ENCODE measurements around the gene PUSL1.

PUSL1 gene

DNA sequence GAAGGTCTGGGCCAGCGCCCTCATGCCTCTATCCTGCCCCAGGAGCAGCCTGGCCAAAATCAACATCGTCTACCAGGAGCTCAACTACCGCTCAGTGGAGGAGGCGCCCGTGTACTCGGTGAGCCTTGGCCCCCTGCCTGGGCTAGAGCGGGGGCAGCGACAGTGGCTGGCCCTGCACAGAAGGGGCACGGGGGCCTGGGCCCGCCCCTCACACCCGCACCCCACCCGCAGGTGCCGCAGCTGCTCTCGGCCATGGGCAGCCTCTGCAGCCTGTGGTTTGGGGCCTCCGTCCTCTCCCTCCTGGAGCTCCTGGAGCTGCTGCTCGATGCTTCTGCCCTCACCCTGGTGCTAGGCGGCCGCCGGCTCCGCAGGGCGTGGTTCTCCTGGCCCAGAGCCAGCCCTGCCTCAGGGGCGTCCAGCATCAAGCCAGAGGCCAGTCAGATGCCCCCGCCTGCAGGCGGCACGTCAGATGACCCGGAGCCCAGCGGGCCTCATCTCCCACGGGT is 17.3 kb upstream of the PUSL1 start:
- DNase-seq (ENCODE audit: low read depth, low spot score): no peak
- Histone ChIP-seq H3K4me3 (no peak overlapping the region), H3K36me3 (ENCODE audit: insufficient read depth, low read length) (no peaks in the 10 kb centered on the region), H3K9me3 (ENCODE audit: low read depth, low read length) (no peaks in the 10 kb centered on the region), H3K9ac (ENCODE audit: insufficient read length) (no peak overlapping the region), H3K27ac (no peak overlapping the region)
- TF ChIP-seq FOXP2 (optimal IDR thresholded peaks at IDR 0.05; ENCODE audit: control extremely low read depth, extremely low read length, insufficient read depth) (no peak), EZH2 (IDR thresholded peaks at IDR 0.05) (no peak), POLR2AphosphoS5 (IDR thresholded peaks at IDR 0.05; ENCODE audit: borderline replicate concordance, low read depth, low read length) (no peak)

DNA sequence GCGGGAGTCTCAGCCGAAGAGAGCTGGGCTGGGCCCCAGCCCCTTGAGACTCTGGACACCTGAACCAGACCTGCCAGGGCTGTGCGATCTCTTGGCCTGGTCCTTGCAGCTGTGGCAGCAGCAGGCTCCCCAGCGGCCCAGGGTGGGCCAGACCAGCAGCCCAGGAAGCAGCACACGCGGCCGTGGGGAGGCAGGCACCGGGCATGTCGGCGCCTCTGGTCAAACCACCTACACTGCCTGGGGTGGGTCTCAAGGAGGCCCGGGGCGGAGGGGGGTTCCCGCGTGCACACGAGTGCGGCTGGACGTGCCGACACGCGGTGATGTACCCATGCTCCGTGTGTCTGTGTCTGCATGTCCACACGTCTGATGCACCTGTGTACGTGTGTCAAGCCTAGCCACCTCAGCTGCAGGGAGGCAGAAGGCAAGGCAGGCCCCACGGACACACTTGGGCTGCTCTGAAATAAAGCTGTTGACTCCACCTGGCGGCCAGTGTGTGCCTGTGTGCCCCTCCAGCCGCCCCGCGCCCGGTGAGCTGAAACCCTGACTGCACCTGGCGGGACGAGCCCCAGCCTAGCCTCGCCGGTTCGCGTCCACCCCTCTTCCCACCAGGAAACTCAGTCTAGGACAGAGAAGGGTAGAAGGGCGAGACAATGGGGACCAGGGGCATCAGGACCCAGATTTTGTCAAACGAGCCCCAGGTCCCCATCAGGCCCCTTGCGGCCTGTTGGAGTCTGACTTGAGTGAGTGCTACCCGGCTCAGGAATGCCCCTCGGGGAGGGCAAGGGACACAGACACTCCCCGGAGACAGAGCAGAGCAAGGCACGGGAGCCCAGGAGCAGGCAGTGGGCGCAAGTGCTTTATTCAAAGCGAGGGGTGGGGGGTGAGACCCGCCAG is 16.6 kb upstream of the PUSL1 start:
- TF ChIP-seq POLR2AphosphoS5 (IDR thresholded peaks at IDR 0.05; ENCODE audit: borderline replicate concordance, low read depth, low read length): peak; percentile 35; the same call in 1 of the 2 replicates
- TF ChIP-seq FOXP2 (optimal IDR thresholded peaks at IDR 0.05; ENCODE audit: control extremely low read depth, extremely low read length, insufficient read depth): no peak

DNA sequence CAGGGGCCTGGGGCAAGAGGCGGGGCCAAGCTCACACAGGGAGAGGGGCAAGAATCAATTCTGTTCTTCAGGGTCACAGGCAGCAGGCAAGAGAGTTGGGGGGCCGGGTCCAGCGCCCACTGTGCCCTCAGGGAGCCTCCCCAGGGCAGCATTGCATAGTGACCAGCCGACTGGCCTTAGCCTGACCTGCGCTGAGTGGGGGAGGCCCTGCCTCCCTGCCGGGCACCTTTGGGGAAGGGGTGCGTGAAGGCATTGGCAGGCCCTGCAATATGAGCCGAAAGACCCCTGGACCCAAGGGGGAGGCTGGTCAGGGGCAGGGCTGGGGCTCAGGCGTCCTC is 16.0 kb upstream of the PUSL1 start:
- TF ChIP-seq EZH2 (IDR thresholded peaks at IDR 0.05) (no peak), POLR2AphosphoS5 (IDR thresholded peaks at IDR 0.05; ENCODE audit: borderline replicate concordance, low read depth, low read length) (0 out of 2 replicates have a peak, but pooled peaks have one; percentile 27), FOXP2 (optimal IDR thresholded peaks at IDR 0.05; ENCODE audit: control extremely low read depth, extremely low read length, insufficient read depth) (no peak)
- Histone ChIP-seq H3K4me3 (no peak overlapping the region), H3K27ac (no peak overlapping the region)

More for the DNA sequence above, 16.6 kb upstream of the PUSL1 start:
- DNase-seq (ENCODE audit: low read depth, low spot score): no peak
- Histone ChIP-seq H3K27ac (no peak overlapping the region), H3K4me3 (no peak overlapping the region), H3K36me3 (ENCODE audit: insufficient read depth, low read length) (no peaks in the 10 kb centered on the region), H3K9me3 (ENCODE audit: low read depth, low read length) (no peaks in the 10 kb centered on the region), H3K9ac (ENCODE audit: insufficient read length) (no peak overlapping the region)

DNA sequence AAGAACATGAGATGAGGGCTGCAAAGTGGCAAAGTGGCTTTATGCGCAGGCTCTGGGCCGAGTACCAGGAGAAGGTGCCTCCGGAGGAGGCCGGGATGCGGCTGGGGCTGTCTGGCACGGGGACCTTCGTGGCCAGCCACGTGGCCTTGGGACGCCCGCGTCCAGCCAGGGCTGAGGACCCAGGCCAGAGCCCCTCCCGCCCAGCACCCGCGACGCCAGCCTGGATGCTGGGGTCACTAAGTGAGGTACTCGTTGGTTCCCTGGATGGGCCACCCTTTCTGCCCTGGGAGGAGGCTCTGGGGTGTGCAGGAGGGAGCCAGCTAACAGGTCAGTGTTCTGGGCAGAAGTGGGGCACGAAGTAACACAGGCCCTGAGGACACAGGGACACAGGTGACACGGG is 15.5 kb upstream of the PUSL1 start:
- no peaks in the 10 kb centered on the region for H3K36me3 ChIP-seq (ENCODE audit: insufficient read depth, low read length)
- TF ChIP-seq POLR2AphosphoS5 (IDR thresholded peaks at IDR 0.05; ENCODE audit: borderline replicate concordance, low read depth, low read length) (no peak), FOXP2 (optimal IDR thresholded peaks at IDR 0.05; ENCODE audit: control extremely low read depth, extremely low read length, insufficient read depth) (no peak), EZH2 (IDR thresholded peaks at IDR 0.05) (no peak)
- no peak for DNase-seq (ENCODE audit: low read depth, low spot score)
- H3K4me3 ChIP-seq: no peak overlapping the region
- H3K27ac ChIP-seq: no peak overlapping the region
- H3K9me3 ChIP-seq (ENCODE audit: low read depth, low read length): no peaks in the 10 kb centered on the region
- H3K9ac ChIP-seq (ENCODE audit: insufficient read length): no peak overlapping the region

More for the DNA sequence above, 16.0 kb upstream of the PUSL1 start:
- Histone ChIP-seq H3K36me3 (ENCODE audit: insufficient read depth, low read length) (no peaks in the 10 kb centered on the region), H3K9ac (ENCODE audit: insufficient read length) (no peak overlapping the region), H3K9me3 (ENCODE audit: low read depth, low read length) (no peaks in the 10 kb centered on the region)
- no peak for DNase-seq (ENCODE audit: low read depth, low spot score)

DNA sequence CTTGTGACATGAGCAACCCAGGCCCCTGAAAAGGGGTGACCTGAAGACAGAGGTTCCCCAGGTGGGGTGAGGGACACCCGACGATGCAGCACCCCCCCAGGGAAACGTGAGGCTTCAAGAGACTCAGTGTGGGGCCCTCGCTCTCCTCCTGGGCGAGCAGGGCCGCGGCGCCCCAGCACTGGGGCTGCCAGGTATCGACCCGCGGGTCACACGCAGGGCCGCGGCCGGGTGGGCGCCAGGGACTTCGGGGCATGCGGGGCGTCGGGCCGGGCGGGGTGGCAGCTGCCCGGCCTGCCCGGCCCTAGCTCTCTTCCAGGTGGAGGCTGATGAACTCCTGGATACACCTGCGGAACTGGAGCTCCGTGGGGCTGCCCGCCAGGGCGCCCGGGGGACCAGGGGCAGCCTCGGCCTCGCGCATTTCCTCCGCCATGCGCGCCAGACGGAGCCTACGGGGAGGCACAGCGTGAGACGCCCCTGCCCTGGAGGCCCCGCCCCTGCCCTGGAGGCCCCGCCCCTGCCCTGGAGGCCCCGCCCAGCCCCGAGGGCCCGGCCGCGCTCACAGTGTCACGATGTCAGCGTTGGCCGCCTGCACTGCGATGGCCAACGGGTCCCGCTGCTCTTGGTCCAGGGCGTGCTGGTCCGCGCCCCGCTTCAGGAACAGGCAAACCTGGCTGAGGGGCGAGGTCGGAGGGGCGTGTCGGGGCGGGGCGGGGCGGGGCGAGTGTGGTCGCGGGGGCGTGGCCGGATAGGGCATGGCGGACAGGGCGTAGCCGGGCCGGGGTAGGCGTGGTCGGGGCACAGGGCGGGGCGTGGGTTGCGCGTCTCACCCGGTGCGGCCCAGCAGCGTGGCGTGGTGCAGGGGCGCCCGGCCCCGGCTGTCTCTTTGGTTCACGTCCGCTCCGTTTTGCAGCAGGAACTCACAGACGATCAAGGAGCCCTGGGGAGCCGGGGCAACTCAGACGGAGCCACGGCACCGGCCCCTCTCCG is 14.8 kb upstream of the PUSL1 start:
- no peak overlapping the region for H3K4me3 ChIP-seq
- no peak overlapping the region for H3K9ac ChIP-seq (ENCODE audit: insufficient read length)
- no peaks in the 10 kb centered on the region for H3K9me3 ChIP-seq (ENCODE audit: low read depth, low read length)
- no peaks in the 10 kb centered on the region for H3K36me3 ChIP-seq (ENCODE audit: insufficient read depth, low read length)
- H3K27ac ChIP-seq: no peak overlapping the region
- DNase-seq (ENCODE audit: low read depth, low spot score): no peak
- TF ChIP-seq FOXP2 (optimal IDR thresholded peaks at IDR 0.05; ENCODE audit: control extremely low read depth, extremely low read length, insufficient read depth): no peak
- TF ChIP-seq POLR2AphosphoS5 (IDR thresholded peaks at IDR 0.05; ENCODE audit: borderline replicate concordance, low read depth, low read length): no peak
- TF ChIP-seq EZH2 (IDR thresholded peaks at IDR 0.05): no peak

DNA sequence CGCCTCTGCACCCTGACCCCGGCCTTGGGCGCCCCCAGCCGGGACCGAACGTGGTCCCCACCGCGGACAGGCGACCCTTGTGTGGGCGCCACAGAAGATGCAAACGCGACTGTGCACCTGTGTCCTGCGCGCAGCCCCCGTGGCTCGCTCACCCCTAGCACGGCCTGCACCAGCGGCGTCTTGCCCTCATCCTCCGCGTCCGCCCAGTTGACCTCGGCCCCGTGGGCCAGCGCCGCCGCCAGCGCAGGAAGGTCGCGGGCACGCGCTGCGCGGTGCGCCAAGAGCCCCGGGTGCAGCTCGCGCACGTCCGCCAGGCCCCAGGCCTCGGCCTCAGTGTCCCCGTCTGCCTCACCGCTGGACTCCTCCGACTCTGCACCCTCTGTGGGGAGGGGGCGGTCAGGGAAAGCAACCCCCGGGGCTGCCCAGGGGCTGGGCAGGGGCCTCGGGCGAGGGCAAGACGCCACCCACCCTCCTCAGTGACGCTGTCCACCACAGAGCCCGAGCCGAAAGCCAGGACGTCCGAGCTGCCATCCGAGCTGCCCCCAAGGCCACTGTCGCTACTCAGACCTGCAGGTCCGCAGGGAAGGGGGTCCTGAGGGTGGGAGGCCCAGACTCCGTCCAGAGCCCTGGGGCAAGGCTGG is 14.0 kb upstream of the PUSL1 start:
- no peaks in the 10 kb centered on the region for H3K36me3 ChIP-seq (ENCODE audit: insufficient read depth, low read length)
- H3K9ac ChIP-seq (ENCODE audit: insufficient read length): no peak overlapping the region
- no peaks in the 10 kb centered on the region for H3K9me3 ChIP-seq (ENCODE audit: low read depth, low read length)
- no peak overlapping the region for H3K27ac ChIP-seq
- TF ChIP-seq FOXP2 (optimal IDR thresholded peaks at IDR 0.05; ENCODE audit: control extremely low read depth, extremely low read length, insufficient read depth): no peak
- TF ChIP-seq POLR2AphosphoS5 (IDR thresholded peaks at IDR 0.05; ENCODE audit: borderline replicate concordance, low read depth, low read length): no peak
- no peak for TF ChIP-seq EZH2 (IDR thresholded peaks at IDR 0.05)
- no peak for DNase-seq (ENCODE audit: low read depth, low spot score)
- H3K4me3 ChIP-seq: no peak overlapping the region

DNA sequence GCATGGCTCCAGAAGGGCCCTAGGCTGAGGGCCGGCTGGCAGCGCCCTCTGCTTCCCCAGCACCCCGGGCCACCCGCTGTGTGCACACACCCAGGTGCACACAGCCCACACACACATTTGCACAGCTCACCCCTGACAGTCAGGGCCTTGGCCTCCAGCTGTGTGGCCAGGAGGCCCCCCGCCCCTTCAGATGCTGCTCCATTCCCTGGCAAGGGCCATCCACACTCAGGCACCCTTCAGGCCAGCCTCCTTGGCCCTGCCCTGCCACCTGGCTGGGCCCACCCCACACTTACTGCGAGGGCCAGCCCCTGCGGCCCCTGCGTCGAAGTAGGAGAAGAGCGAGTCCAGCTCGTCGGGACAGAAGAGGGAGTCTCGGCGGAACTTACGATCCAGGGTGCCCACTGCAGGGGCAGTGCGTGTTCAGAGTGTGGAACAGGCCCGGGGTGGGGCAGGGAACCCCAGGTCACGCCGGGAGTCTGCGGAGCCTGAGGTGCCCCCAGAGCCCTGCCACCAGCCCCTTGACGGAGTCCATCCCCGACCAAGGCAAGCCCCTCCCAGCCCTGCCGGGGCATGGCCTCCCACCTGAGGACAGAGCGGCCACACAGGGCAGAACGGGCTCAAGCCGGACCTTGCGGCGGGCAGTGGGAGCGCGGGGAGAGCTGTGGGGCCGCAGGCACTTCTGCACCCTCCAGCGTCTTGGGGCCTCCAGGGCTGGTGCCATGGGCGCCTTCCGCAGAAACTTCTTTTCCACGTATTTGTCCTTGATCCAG is 13.1 kb upstream of the PUSL1 start:
- H3K27ac ChIP-seq: no peak overlapping the region
- H3K36me3 ChIP-seq (ENCODE audit: insufficient read depth, low read length): no peaks in the 10 kb centered on the region
- no peak for DNase-seq (ENCODE audit: low read depth, low spot score)
- H3K9ac ChIP-seq (ENCODE audit: insufficient read length): no peak overlapping the region
- no peaks in the 10 kb centered on the region for H3K9me3 ChIP-seq (ENCODE audit: low read depth, low read length)
- no peak for TF ChIP-seq EZH2 (IDR thresholded peaks at IDR 0.05)
- TF ChIP-seq POLR2AphosphoS5 (IDR thresholded peaks at IDR 0.05; ENCODE audit: borderline replicate concordance, low read depth, low read length): no peak; the same call in 1 of the 2 replicates
- TF ChIP-seq FOXP2 (optimal IDR thresholded peaks at IDR 0.05; ENCODE audit: control extremely low read depth, extremely low read length, insufficient read depth): no peak
- H3K4me3 ChIP-seq: no peak overlapping the region
